H1 (cell line): ENCODE data around the gene KIF1C. TPM values are rescaled to one million over a fixed set of nuclear protein-coding genes. Genes with fewer than 3 reads are reported as not detected.
A peak's percentile ranks its signal among the peaks of the same experiment; 100 is the strongest.

Experiments used
- GABPA ChIP-seq: IDR thresholded peaks from 2 replicates; pipeline ENCODE4 v1.6.1; 2011; ENCODE audit warnings: mild to moderate bottlenecking, low read length, moderate library complexity, borderline replicate concordance; ENCODE audit not compliant: insufficient read depth
- KDM4A ChIP-seq: IDR thresholded peaks from one replicate; pipeline ENCODE4 v1.7.1; 2012; ENCODE audit warnings: low read depth, mild to moderate bottlenecking, moderate library complexity, low read length, inconsistent platforms; ENCODE audit not compliant: severe bottlenecking
- SP1 ChIP-seq: IDR thresholded peaks from 2 replicates; pipeline ENCODE4 v1.6.1; 2011; ENCODE audit warnings: low read depth, low read length
- polyA plus RNA-seq, 7 experiments: library from polyadenylated mRNA; depleted of rRNA in 3 of 7; stranded (reverse) in 5 of 7; unstranded in 2 of 7; fragments of >200 nt in 5 of 7; fragments of 200-250 nt in 2 of 7; gene quantifications; 1 replicate in 5 of 7; 2 replicates in 1 of 7; 4 replicates in 1 of 7; pipeline versions ENCODE4 v1.2.1 to v1.2.3, GENCODE V29; 2011 to 2013; ENCODE audit warnings: missing spikeins in 2 of 7, mixed read lengths in 2 of 7
- total RNA-seq: library from RNA; stranded (reverse); fragmentation: NEBNext Ultra II Directional; extraction: Animal tissue kit (Norgen Biotek cat#: 25700); gene quantifications from 2 replicates; pipeline ENCODE4 v1.2.1, GENCODE V29; 2021
- TF ChIP-seq, protein P1 (sequence below), 3 experiments: IDR thresholded peaks; 1 replicate in 2 of 3; 2 replicates in 1 of 3; pipeline versions ENCODE4 v1.5.1 to v1.6.1; 2011; ENCODE audit warnings: low read length in 3 of 3, mild to moderate bottlenecking in 3 of 3, inconsistent platforms in 2 of 3, low read depth in 1 of 3, moderate library complexity in 1 of 3; ENCODE audit not compliant: insufficient read depth in 1 of 3; ENCODE audit errors: control extremely low read depth in 1 of 3

KIF1C gene
- total and polyA plus RNA-seq, 2 of the 8 experiments (the other 6 are each of a cell fraction or from before 2014, with no cell fraction given), result 14.3 to 114 TPM

DNA sequence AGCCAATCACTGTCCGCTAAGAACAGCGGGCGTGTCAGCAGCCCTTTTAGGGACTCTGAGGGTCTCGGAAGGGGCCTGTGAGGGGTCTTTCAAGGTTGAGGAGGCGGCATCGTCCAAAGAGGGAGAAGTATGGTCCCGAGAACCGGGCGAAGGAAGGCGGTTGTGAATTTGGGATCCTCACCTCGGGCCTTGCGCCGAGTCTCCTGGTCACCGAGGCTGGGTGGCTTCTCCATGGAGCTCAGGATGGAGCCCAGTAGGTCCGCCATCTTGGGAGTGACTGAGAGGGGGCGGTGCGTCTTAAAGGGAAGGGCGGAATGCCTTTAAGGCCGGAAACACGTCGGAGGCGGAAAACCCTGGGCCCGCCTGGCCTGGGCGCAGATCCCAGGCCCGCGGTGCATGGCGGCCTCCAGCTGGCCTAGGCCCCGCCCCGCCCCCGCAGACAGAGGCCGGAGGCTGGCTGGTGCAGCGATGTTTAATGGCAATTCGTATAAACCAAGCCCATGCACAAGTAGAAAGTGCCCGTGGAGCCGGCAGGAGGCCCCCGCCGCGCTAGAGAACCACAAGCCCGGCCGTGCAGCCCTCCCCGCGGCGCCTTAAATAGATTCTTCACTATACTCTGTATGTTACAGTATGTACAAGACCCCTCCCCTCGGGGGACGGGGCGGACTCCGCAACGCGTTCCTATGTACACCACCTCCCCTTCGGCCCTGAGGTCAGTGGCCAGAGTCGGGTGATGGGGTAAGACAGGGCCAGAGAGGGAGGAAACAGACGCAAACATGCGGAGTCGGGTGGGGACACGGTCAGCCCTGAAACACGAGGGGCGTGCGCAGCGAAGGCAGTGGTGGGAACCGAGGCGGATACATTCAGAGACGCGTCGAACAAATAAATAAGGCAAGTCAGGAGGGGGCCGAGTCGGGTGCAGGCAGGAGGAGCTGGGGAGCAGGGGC is 29.9 kb upstream of the KIF1C start, which contains the start of gene SPAG7 (continued):
- TF ChIP-seq, protein P1, sequence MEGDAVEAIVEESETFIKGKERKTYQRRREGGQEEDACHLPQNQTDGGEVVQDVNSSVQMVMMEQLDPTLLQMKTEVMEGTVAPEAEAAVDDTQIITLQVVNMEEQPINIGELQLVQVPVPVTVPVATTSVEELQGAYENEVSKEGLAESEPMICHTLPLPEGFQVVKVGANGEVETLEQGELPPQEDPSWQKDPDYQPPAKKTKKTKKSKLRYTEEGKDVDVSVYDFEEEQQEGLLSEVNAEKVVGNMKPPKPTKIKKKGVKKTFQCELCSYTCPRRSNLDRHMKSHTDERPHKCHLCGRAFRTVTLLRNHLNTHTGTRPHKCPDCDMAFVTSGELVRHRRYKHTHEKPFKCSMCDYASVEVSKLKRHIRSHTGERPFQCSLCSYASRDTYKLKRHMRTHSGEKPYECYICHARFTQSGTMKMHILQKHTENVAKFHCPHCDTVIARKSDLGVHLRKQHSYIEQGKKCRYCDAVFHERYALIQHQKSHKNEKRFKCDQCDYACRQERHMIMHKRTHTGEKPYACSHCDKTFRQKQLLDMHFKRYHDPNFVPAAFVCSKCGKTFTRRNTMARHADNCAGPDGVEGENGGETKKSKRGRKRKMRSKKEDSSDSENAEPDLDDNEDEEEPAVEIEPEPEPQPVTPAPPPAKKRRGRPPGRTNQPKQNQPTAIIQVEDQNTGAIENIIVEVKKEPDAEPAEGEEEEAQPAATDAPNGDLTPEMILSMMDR (IDR thresholded peaks at IDR 0.05; ENCODE audit: control extremely low read depth in 1 of 3, insufficient read depth in 1 of 3, low read depth in 1 of 3, low read length in 3 of 3), result no peak
- TF ChIP-seq KDM4A (peak; percentile 47), GABPA (no peak; the same call in 1 of the 2 replicates), SP1 (no peak)
